GM19240 (cell line): ENCODE measurements around the gene COL20A1.

ENCODE experiments used
- DNase-seq: peaks from one replicate; pipeline ENCODE4 v3.0.0; 2011; ENCODE audit warnings: low spot score; ENCODE audit not compliant: insufficient read length

The COL20A1 gene

GRCh38 chr20:63319164-63320040, 26.4 kb downstream of the COL20A1 start:
- DNase-seq: no peak

- DNase-seq: no peak
These were observed 27.1 kb downstream of the COL20A1 start for GRCh38 chr20:63320041-63320511.

- DNase-seq: no peak
These were observed 27.7 kb downstream of the COL20A1 start for GRCh38 chr20:63320616-63321147.

- DNase-seq: no peak
These were observed 28.3 kb downstream of the COL20A1 start for GRCh38 chr20:63321148-63321831.

GRCh38 chr20:63322146-63322932, 29.4 kb downstream of the COL20A1 start:
- no peak for DNase-seq

DNA sequence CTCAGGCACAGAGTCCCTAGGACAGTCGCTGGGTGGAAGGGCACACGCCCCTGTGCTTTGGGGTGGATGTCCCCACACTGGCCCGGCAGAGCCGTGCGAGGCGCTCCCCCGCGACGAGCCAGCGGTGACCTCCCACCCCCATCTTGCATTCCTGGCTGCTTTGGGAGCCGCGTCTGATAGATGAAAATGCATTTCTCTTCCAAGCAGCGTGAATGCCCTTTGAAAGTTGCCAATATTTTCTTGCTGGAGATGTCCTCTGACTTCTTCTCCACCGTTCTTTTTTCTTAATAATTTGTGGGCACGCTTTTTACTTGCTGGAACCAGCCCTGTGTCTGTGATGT, 29.9 kb downstream of the COL20A1 start:
- no peak for DNase-seq

GRCh38 chr20:63323357-63323981, 30.5 kb downstream of the COL20A1 start:
- no peak for DNase-seq

- no peak for DNase-seq
These were observed 32.1 kb downstream of the COL20A1 start for GRCh38 chr20:63325021-63325471.

DNA sequence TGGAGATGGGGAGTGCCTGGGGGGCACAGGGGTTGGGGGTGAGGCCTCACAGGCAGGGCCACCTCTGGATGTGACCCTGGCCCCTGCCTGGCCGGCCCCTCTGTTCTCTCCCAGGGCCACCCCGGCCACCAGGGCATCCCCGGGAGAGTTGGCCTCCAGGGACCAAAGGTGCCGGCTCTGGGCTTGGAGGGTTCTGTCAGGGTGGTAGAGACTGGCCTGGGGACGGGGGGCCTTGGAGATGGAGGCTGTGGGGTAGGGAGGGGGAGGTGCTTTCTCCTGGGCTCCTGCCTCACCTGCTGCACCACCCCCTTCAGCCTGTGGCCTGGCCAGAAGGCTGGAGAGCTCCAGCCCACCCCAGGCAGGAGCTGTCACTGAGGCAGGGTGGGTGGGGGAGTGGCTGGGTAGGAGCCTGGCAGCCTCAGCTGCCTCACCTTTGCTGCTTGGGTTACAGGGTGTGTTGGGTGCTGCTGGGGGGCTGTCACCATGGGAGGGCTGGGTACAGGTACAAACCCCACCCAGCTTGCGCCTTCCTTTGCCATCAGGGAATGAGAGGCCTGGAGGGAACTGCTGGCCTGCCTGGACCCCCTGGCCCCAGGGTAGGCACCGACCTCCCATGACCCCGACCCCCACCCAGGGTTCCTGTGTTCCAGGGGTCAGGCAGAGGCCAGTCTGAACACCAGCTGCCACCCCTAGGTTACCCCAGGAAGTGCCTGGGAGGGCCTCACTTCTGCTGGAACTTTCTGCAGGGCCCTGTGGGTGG, 32.7 kb downstream of the COL20A1 start:
- DNase-seq: no peak

- DNase-seq: peak; percentile 34
These were observed 33.6 kb downstream of the COL20A1 start for GRCh38 chr20:63326314-63327230.

DNA sequence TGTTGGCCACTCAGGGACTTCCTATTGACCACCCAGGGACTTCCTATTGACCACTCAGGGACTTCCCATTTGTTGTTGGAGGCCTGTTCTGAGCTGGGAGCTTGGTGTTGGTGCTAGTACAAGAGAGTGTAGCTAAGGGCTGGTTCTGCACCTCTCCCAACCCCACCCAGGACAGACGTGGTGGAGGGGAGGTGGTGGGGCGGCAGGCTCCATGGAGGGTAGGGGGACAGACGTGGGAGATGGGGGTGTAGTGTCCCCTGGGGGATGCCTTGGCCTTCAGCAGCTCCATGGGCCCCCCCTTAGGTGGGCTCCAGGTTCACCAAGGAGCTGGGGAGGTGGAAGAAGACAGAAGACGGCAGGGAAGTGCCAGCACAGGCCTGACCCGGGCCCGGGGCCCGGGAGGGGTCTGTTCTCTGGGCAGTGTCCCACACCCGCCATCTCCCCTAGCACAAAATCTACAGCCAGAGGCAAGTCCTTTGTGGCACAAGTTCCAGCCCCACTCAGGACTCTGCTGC, 34.3 kb downstream of the COL20A1 start:
- no peak for DNase-seq

DNA sequence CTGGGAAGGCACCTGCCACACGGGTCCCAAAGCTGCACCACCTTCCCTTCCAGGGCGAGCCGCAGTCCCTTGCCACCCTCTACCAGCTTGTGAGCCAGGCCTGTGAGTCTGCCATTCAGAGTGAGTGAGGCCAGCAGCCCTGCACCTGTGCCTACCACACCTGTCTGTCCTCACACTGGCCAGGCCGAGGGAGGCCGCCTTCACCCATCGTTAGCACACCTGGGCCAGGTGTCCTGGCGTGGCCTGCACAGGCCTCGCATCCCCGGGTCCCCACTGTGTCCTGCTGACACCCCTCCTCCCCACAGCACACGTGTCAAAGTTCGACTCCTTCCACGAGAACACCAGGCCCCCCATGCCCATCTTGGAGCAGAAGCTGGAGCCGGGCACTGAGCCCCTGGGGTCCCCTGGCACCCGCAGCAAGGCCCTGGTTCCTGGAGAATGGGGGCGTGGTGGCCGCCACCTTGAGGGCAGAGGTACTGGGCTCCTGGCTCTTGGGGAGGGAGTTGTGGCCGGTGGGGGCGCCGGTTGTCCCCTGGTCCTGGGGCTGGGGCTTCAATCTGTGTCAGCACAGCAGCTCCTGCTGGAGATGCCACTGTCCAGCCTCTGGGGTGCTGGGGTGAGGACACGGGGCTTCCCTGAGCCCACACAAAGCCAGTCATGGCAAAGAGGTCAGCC, 35.2 kb downstream of the COL20A1 start:
- no peak for DNase-seq

GRCh38 chr20:63328718-63329275, 35.8 kb downstream of the COL20A1 start:
- DNase-seq: no peak

DNA sequence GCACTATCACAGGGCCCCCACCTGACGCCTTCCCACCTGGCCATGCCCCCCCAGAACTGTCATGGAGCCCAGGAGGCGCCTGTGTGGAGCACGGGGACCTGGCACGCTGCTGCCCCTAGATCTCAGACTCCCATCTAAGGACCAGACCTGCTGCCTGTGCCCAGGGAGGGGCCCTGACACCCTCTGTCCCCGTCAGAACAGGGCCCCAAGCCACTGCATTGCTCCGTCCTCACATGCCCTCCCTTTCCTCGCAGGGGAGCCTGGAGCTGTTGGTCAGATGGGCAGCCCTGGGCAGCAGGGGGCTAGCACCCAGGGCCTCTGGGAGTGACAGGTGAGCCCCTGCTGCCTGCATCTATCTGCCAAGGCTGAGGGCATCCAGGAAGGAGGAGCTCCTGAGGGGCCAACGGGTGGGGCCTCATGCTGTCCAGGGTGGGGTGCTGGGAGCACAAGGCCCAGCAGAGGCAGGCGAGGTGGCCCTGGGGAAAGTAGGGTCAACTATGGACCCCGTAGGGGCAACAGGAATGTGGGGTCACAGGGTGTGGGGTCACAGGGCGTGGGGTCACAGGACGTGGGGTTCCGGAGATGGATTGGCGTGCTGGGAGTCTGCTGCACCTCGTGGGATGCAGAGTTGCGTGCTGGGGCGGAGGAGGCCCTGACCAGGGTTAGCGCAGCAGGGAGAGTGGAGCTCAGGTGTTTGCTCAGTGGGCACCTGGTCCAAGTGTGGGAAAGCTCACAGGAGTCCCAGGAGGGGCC, 36.5 kb downstream of the COL20A1 start:
- DNase-seq: no peak

DNA sequence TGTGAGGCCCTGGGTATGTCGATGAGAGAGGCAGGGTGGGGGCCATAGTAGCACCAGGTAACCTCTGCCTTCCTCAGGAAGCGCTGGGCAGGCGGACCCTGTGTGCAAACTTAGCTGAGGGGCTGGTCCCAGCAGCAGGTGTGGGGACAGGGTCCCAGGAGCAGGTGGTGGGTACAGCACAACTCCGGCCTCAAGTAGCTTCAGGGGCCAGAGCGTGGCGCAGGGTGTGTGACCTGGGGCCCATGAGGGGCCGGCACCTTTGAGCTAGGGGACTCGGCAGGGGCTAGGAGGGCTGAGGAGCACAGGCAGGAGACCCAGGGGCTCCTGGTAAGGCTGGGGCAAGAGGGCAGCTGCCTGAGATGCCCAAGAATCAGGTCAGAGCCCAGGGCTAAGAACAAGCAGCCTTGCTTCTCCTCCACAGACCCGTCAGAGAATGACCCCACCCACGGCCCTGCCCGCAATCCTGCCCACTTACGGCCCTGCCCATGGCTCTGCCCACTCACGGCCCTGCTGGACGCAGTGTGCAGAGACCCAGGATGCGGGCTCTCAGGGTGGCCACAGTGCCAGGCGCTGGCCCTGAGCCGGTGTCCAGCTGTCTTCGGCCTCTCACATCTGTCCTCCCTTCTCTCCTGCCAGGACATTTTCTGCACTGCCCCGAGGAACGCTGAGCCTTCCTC, 37.2 kb downstream of the COL20A1 start:
- DNase-seq: no peak

DNA sequence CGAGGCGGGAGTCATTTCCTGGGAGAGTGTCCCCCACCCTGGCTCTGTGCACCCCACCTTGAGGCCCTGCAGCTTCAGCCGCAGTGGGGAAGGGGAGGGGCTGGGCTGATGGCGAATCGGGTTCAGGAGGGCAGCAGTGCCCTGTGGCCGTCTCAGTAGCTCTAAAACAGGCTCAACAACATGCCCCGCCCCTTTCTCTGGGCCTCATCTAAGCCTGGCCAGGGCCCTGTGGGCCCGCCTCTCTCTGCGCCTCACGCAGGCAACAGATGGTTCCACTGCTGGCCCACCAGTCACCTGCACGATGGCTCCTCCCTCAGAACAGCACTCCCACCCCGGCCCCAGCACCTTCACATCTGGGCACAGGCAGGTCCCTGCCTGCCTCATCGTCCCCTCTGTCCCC, 38.0 kb downstream of the COL20A1 start:
- no peak for DNase-seq
